GM19397 (cell line): ENCODE results near the gene SMIM29.
A peak's percentile ranks its signal among the peaks of the same experiment; 100 is the strongest.

Source experiments
- ATAC-seq: cut with Tn5 transposase; IDR thresholded peaks from one replicate; pipeline ENCODE4 v1.9.1; 2021; ENCODE audit warnings: mild to moderate bottlenecking, moderate library complexity; ENCODE audit not compliant: unreplicated experiment

The SMIM29 gene

DNA sequence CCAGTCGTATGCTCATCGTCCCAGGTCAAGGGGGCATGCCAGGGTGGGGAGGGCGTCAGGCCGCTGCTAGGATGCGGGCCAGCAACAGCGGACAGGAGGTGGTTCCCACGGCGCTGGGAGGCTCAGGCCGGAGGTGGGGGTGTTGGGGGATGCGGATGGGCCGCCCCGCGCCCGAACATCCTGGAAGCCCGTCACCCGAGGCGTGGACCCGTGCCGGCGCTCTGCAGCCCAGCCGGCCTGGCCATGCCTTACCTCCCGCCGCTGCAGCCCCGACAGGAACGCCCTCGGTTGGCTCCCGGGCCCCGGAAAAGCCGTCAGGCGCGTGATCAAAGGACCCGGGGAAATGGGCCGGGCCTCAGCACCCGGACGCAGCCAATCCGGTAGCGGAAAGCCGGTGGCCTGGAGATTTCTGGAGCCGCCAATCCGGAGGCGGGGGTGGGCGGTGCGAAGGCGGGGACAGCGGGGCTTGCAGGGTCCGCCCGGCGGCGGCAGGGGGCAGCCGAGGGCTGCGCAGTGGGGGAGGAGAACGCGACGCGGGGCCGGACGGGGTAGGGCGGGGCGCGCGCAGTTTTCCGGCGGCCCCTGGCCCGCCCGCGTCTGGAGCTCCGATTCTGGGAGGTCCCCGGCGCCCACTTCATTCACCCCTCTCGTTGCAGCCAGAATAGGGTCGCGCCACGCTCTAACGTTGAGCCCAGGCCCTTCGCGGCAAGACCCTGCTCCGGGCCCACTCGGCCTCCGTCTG lies at the start of gene SMIM29:
Gene SMIM29 (minus strand): TSS at position 280 of the 742 bp plus-strand sequence. CDS start 1,215 bp downstream, outside the sequence.
- peak; percentile 84 for ATAC-seq

GRCh38 chr6:34295721-34296120 lies 46.9 kb upstream of the SMIM29 start:
- peak; percentile 76 for ATAC-seq

DNA sequence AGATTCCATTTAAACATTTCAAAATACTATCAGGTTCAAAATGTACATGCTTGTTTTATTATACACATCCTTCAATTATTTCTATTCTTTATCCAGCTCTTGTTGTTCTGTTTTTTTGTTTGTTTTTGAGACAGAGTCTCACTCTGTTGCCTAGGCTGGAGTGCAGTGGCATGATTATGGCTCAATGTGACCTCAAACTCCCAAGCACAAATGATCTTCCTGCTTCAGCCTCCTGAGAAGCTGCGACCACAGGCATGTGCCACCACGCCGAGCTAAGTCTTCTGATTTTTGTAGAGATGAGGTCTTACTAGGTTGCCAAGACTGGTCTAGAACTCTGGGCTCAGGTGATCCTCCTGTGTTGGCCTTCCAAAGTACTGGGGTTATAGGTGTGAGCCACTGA lies 44.1 kb upstream of the SMIM29 start:
- ATAC-seq, result no peak

DNA sequence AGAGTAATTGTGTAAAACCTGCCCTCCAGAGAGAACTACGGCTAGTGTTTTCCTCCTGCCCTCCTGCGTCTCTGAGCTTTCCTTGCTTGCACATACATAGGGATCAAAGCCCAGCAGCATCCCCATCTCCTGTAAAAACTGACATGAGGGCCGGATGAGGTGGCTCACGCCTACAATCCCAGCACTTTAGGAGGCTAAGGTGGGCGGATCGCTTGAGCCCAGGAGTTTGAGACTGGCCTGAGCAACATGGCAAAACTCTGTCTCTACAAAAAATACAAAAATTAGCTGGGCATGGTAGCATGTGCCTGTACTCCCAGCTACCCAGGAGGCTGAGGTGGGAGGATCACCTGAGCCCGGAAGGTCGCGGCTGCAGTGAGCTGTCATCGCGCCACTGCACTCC lies 40.3 kb upstream of the SMIM29 start:
- no peak for ATAC-seq

GRCh38 chr6:34288581-34288980 lies 39.8 kb upstream of the SMIM29 start:
- no peak for ATAC-seq

GRCh38 chr6:34285448-34286164 lies 36.8 kb upstream of the SMIM29 start:
- ATAC-seq, result no peak

- no peak for ATAC-seq
Observed at GRCh38 chr6:34284563-34285447, 36.0 kb upstream of the SMIM29 start.

GRCh38 chr6:34281702-34282334 lies 33.0 kb upstream of the SMIM29 start:
- ATAC-seq, result no peak

DNA sequence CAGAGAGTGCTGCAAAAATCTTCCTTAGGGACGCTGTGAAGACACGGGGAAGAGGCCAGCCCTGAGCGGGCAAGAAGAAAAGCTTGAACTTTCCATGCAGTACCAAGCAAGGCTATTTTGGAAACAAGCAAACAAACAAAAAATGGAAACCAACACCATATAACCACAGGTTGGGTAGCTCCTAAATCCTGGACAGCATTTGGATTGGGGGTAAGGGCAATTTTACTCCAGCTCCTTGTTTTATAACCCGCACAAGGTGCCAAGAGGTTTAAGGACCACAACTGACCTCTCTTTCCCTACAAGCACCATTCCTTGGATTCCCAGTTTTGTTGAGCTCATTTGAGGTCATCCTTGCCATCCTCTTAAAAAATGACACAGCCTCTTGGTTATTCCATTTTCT lies 31.4 kb upstream of the SMIM29 start:
- no peak for ATAC-seq

GRCh38 chr6:34278833-34279232 lies 30.0 kb upstream of the SMIM29 start:
- ATAC-seq, result no peak

DNA sequence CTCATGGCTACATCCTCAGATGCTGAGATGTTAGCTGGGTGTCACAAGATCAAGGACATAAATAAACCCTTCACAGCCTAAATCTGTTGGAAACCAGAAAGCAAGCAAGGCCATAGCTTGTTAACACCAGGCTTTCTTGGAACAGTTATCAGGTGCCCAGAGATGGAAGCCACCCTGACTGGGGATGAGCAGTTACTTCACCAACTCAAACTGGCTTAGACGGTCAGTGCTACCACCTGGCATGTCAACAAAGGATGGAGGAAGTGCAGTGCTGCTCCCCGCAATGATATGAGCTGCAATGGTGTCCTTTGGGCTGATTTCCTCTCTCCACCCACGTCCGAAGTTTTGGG lies 28.9 kb upstream of the SMIM29 start:
- no peak for ATAC-seq

- no peak for ATAC-seq
Observed at GRCh38 chr6:34276881-34277762, 28.3 kb upstream of the SMIM29 start.

DNA sequence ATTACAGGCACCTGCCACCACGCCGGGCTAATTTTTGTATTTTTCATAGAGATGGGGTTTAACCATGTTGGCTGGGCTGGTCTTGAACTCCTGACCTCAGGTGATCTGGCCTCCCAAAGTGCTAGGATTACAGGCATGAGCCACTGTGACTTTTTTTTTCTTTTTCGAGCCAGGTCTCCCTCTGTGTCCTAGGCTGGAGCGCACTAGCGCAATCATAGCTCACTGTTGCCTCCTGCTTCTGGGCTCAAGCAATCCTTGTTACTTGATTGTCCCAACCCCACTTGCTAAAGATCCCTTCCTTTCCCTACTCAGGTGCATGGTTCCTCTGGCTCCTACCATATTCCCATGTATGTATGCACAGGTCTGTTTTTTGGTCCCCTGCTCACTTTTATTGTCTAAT lies 27.4 kb upstream of the SMIM29 start:
- ATAC-seq, result no peak

- ATAC-seq, result no peak
Observed at GRCh38 chr6:34275128-34275804, 26.5 kb upstream of the SMIM29 start.

- no peak for ATAC-seq
Observed at GRCh38 chr6:34274129-34274528, 25.3 kb upstream of the SMIM29 start.

- no peak for ATAC-seq
Observed at GRCh38 chr6:34273242-34273805, 24.5 kb upstream of the SMIM29 start.

DNA sequence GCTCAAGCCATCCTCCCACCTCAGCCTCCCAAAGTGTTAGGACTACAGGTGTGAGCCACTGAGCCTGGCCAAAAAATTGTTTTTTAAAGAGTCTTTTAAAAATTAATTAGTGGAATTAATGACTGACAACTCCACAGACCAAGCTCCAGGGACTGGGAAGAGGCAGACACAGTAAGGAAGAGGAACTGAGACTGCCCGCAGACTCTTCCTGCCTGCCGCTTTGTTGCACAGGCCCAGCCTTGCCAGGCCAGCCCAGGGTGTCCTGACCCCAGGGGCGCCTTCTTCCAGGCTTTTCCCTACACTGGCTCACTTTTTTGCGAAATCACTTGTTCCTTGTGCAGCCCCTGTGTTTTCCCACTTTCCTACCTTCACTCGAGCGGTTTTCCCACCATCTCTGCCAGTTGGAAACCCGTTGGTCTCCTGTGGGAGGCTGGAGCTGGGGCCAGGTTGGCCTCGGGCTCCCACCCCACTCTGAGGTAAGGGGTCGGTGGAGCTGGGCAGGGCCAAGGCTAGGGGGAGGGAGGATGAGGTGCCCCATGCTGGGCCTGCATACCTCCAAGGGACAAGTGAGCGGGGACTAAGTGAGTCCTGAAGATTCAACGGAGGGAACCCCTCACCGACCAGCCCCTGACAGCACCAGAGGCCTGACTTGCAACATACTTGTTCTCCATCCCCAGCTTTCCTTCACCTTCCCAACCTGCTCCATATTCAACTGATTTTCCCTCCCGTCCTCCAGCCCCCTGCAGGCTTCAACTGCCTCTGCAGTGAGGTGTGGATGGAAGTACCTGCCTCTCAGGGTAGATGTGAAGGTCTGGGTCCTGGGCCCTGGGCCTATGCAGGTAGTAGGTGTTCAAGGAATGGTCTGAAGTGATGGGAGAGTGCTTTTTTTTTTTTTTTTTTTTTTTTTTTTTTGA lies 23.5 kb upstream of the SMIM29 start:
- no peak for ATAC-seq
